Measurements from ENCODE around the gene CREB5.

Gene CREB5

GRCh38 chr7:28517206-28517605, 104.9 kb downstream of the CREB5 start:
- TF ChIP-seq EGR1 (IDR thresholded peaks at IDR 0.05) (no peak), CEBPB (IDR thresholded peaks at IDR 0.05) (no peak), YY1 (IDR thresholded peaks at IDR 0.05; ENCODE audit: low read depth) (no peak), CREB1 (IDR thresholded peaks at IDR 0.05; ENCODE audit: low read depth) (no peak), MAX (IDR thresholded peaks at IDR 0.05) (no peak)
- TF ChIP-seq, protein P1, sequence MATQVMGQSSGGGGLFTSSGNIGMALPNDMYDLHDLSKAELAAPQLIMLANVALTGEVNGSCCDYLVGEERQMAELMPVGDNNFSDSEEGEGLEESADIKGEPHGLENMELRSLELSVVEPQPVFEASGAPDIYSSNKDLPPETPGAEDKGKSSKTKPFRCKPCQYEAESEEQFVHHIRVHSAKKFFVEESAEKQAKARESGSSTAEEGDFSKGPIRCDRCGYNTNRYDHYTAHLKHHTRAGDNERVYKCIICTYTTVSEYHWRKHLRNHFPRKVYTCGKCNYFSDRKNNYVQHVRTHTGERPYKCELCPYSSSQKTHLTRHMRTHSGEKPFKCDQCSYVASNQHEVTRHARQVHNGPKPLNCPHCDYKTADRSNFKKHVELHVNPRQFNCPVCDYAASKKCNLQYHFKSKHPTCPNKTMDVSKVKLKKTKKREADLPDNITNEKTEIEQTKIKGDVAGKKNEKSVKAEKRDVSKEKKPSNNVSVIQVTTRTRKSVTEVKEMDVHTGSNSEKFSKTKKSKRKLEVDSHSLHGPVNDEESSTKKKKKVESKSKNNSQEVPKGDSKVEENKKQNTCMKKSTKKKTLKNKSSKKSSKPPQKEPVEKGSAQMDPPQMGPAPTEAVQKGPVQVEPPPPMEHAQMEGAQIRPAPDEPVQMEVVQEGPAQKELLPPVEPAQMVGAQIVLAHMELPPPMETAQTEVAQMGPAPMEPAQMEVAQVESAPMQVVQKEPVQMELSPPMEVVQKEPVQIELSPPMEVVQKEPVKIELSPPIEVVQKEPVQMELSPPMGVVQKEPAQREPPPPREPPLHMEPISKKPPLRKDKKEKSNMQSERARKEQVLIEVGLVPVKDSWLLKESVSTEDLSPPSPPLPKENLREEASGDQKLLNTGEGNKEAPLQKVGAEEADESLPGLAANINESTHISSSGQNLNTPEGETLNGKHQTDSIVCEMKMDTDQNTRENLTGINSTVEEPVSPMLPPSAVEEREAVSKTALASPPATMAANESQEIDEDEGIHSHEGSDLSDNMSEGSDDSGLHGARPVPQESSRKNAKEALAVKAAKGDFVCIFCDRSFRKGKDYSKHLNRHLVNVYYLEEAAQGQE (IDR thresholded peaks at IDR 0.05; ENCODE audit: low read depth) = no peak

DNA sequence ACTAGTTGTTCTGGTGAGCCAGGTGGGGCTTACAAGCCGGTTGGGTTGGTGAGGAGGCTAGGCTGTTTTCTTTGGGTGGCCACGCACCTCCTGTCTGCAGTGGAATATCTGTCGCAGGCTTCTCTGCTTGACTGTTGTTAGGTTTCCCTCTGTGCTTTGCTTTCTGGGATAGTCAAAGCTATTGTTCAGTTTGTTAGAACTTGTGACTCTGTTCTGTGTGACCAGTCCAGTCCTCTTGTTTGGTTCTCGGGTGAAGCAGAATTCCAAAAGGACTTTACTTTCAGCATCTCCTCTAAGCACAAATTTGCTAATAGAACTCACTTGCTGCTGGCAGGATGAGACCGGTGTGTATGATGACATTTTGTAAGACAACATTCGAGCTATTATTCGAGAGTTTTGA, 105.3 kb downstream of the CREB5 start:
- TF ChIP-seq NFIC (IDR thresholded peaks at IDR 0.05) (no peak), YY1 (IDR thresholded peaks at IDR 0.05; ENCODE audit: low read depth) (no peak), EP300 (IDR thresholded peaks at IDR 0.05; ENCODE audit: borderline replicate concordance) (no peak), EGR1 (IDR thresholded peaks at IDR 0.05) (no peak), CEBPB (IDR thresholded peaks at IDR 0.05) (no peak), FOXM1 (IDR thresholded peaks at IDR 0.05; ENCODE audit: borderline replicate concordance, low read depth) (no peak), TEAD4 (IDR thresholded peaks at IDR 0.05) (no peak), CREB1 (IDR thresholded peaks at IDR 0.05; ENCODE audit: low read depth) (no peak), TCF12 (IDR thresholded peaks at IDR 0.05; ENCODE audit: low read depth) (no peak), TAF1 (IDR thresholded peaks at IDR 0.05; ENCODE audit: low read depth) (no peak), MAX (IDR thresholded peaks at IDR 0.05) (no peak), RAD21 (IDR thresholded peaks at IDR 0.05; ENCODE audit: low read depth) (no peak)
- TF ChIP-seq, protein P2, sequence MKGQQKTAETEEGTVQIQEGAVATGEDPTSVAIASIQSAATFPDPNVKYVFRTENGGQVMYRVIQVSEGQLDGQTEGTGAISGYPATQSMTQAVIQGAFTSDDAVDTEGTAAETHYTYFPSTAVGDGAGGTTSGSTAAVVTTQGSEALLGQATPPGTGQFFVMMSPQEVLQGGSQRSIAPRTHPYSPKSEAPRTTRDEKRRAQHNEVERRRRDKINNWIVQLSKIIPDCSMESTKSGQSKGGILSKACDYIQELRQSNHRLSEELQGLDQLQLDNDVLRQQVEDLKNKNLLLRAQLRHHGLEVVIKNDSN (IDR thresholded peaks at IDR 0.05) = no peak
- TF ChIP-seq, protein P1 (IDR thresholded peaks at IDR 0.05; ENCODE audit: low read depth) = no peak

DNA sequence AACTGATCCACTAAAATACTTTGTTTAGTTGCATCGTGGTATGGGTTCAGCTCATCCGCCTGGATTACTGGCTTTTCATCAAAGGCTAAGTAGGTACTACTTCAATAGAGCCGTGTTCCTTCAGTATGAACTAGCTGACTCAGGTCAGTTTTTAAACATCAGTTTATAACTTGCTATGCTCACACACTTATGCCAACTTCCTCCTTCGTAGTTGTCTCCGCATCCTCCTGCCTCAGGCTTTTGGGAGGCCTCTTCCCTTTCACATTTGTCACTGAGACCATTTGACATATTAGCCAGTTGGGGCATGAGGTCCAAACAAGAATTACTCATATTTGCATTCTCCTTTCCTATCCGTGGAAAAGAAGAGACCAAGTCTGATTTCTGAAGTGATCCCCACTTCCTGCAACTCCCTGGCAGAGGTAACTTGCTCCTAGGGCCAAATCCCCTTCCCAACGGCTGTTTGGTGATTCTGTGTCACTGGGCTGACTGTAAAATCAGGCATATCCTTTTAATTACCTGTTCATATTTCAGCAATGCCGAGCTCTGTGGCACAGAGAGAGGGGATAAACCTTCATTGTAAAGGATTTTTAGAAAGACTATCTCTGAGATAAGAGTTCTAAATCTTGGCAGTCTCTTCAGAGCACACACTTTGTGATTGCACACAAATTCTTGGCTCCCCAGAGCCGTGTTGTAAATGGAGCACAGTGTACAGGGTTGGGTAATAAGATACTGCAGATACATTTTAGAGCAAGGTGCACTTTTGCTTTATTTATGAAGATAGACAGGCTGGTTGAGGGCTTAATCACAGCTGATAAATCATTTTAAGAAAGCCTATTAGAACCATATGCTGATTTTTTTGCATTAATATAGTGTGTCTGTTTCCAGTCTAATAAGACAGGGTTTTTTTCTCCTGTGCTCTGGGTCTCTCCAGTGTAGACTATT, 108.0 kb downstream of the CREB5 start:
- no peak for TF ChIP-seq TCF12 (IDR thresholded peaks at IDR 0.05; ENCODE audit: low read depth)
- TF ChIP-seq EGR1 (IDR thresholded peaks at IDR 0.05) = no peak
- TF ChIP-seq MAX (IDR thresholded peaks at IDR 0.05) = no peak
- TF ChIP-seq, protein P1 (IDR thresholded peaks at IDR 0.05; ENCODE audit: low read depth) = no peak
- no peak for TF ChIP-seq NFIC (IDR thresholded peaks at IDR 0.05)
- TF ChIP-seq EP300 (IDR thresholded peaks at IDR 0.05; ENCODE audit: borderline replicate concordance) = no peak

GRCh38 chr7:28524978-28525377, 112.7 kb downstream of the CREB5 start:
- no peak for TF ChIP-seq RAD21 (IDR thresholded peaks at IDR 0.05; ENCODE audit: low read depth)
- TF ChIP-seq TCF12 (IDR thresholded peaks at IDR 0.05; ENCODE audit: low read depth) = no peak
- TF ChIP-seq EP300 (IDR thresholded peaks at IDR 0.05; ENCODE audit: borderline replicate concordance) = no peak
- no peak for TF ChIP-seq TEAD4 (IDR thresholded peaks at IDR 0.05)
- no peak for TF ChIP-seq FOXM1 (IDR thresholded peaks at IDR 0.05; ENCODE audit: borderline replicate concordance, low read depth)
- TF ChIP-seq MAX (IDR thresholded peaks at IDR 0.05) = no peak
- TF ChIP-seq CEBPB (IDR thresholded peaks at IDR 0.05) = no peak

DNA sequence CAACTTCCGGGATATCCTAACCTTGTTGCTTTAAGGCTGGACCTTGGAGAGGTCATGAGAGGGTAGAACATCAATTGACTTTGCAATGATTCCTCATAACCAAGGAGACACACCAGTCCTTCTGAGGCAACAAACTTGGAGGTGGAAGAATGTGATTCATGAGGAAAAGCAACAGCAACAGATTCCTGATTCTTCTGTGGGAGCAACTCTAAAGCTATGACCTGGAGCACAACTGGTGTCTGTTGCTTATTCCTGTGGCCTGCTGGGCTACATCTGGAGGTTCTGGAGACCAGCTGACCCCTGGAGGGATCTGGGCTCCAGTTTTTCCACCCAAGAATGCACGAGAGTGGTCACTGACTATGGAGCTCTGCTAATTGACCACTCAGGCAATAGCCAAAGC, 116.6 kb downstream of the CREB5 start:
- TF ChIP-seq NFIC (IDR thresholded peaks at IDR 0.05) (no peak), CEBPB (IDR thresholded peaks at IDR 0.05) (no peak), YY1 (IDR thresholded peaks at IDR 0.05; ENCODE audit: low read depth) (no peak), MAX (IDR thresholded peaks at IDR 0.05) (no peak), CREB1 (IDR thresholded peaks at IDR 0.05; ENCODE audit: low read depth) (no peak), TAF1 (IDR thresholded peaks at IDR 0.05; ENCODE audit: low read depth) (no peak), RAD21 (IDR thresholded peaks at IDR 0.05; ENCODE audit: low read depth) (no peak), TCF12 (IDR thresholded peaks at IDR 0.05; ENCODE audit: low read depth) (no peak), EP300 (IDR thresholded peaks at IDR 0.05; ENCODE audit: borderline replicate concordance) (no peak), EGR1 (IDR thresholded peaks at IDR 0.05) (no peak), TEAD4 (IDR thresholded peaks at IDR 0.05) (no peak)
- TF ChIP-seq, protein P2 (IDR thresholded peaks at IDR 0.05) = no peak
- TF ChIP-seq, protein P1 (IDR thresholded peaks at IDR 0.05; ENCODE audit: low read depth) = no peak
